GM21529 (cell line): ENCODE results near the gene FRMD4B.

ENCODE experiments used
- ATAC-seq: cut with Tn5 transposase; IDR thresholded peaks from one replicate; pipeline ENCODE4 v1.9.1; 2021; ENCODE audit not compliant: unreplicated experiment

FRMD4B gene

GRCh38 chr3:69385723-69386555 is at the start of gene FRMD4B:
Gene FRMD4B (minus strand): TSS chr3:69386088. CDS start chr3:69385989, 99 bp downstream.
- ATAC-seq: no peak

- ATAC-seq: no peak
Observed at GRCh38 chr3:69433969-69434325, 48.1 kb upstream of the FRMD4B start.

GRCh38 chr3:69433121-69433968 is 47.5 kb upstream of the FRMD4B start:
- no peak for ATAC-seq

- ATAC-seq: no peak
Observed at GRCh38 chr3:69428657-69429255, 42.9 kb upstream of the FRMD4B start.

GRCh38 chr3:69426967-69427304 is 41.0 kb upstream of the FRMD4B start:
- no peak for ATAC-seq

GRCh38 chr3:69426291-69426966 is 40.5 kb upstream of the FRMD4B start:
- no peak for ATAC-seq

- ATAC-seq: peak; percentile 83
Observed at GRCh38 chr3:69425249-69425648, 39.4 kb upstream of the FRMD4B start.

- ATAC-seq: no peak
Observed at GRCh38 chr3:69423463-69424155, 37.7 kb upstream of the FRMD4B start.

- ATAC-seq: no peak
Observed at GRCh38 chr3:69422751-69423150, 36.9 kb upstream of the FRMD4B start.

GRCh38 chr3:69420781-69421520 is 35.1 kb upstream of the FRMD4B start:
- no peak for ATAC-seq

- no peak for ATAC-seq
Observed at GRCh38 chr3:69419276-69419675, 33.4 kb upstream of the FRMD4B start.

- no peak for ATAC-seq
Observed at GRCh38 chr3:69417541-69418078, 31.7 kb upstream of the FRMD4B start.

- no peak for ATAC-seq
Observed at GRCh38 chr3:69413551-69414207, 27.8 kb upstream of the FRMD4B start.

GRCh38 chr3:69411346-69411745 is 25.5 kb upstream of the FRMD4B start:
- no peak for ATAC-seq

GRCh38 chr3:69410301-69410700 is 24.4 kb upstream of the FRMD4B start:
- ATAC-seq: peak; percentile 99

GRCh38 chr3:69409831-69410230 is 23.9 kb upstream of the FRMD4B start:
- no peak for ATAC-seq

- no peak for ATAC-seq
Observed at GRCh38 chr3:69409011-69409410, 23.1 kb upstream of the FRMD4B start.

GRCh38 chr3:69408542-69408941 is 22.7 kb upstream of the FRMD4B start:
- ATAC-seq: no peak

- ATAC-seq: no peak
Observed at GRCh38 chr3:69407908-69408307, 22.0 kb upstream of the FRMD4B start.
